ENCODE data around the gene CLMN. TPM values are rescaled to one million over a fixed set of nuclear protein-coding genes. Genes with fewer than 3 reads are reported as not detected.

Gene CLMN
- total RNA-seq, 1 experiment from 2014 or later = 111 TPM

- no TSS peak for BruUV-seq (replicated peaks)
- Mint-ChIP-seq H3K4me3 (ENCODE audit: low read depth, unreplicated experiment) (peak overlapping the region; percentile 50), H3K27ac (ENCODE audit: unreplicated experiment) (no peak overlapping the region), H3K36me3 (ENCODE audit: insufficient read depth, unreplicated experiment) (no peaks in the 10 kb centered on the region), H3K27me3 (ENCODE audit: unreplicated experiment) (no peaks in the 10 kb centered on the region), H3K4me1 (ENCODE audit: low read depth, unreplicated experiment) (peaks cover 7% of the 10 kb centered on the region), H3K9me3 (ENCODE audit: low read depth, unreplicated experiment) (no peaks in the 10 kb centered on the region)
- DNase-seq = peak; percentile 61
- intact Hi-C loops (cut with micrococcal nuclease; ENCODE audit: unreplicated experiment) = loop anchor here (5.0 kb wide), 1 partner anchor 178 kb away; no protein-coding TSS in a partner anchor
- CTCF ChIA-PET = interaction anchor here (1.3 kb wide), 1 partner anchor 111 kb away, joined by 3 read pairs; no protein-coding TSS in a partner anchor
- TF ChIP-seq CTCF (IDR thresholded peaks at IDR 0.05; ENCODE audit: unreplicated experiment) = no peak
These were observed 40.5 kb upstream of the CLMN start for GRCh38 chr14:95359994-95360826.

GRCh38 chr14:95356245-95356869 is 36.6 kb upstream of the CLMN start:
- intact Hi-C loops (cut with micrococcal nuclease; ENCODE audit: unreplicated experiment) = no loop called here
- no peaks in the 10 kb centered on the region for H3K36me3 Mint-ChIP-seq (ENCODE audit: insufficient read depth, unreplicated experiment)
- H3K4me3 Mint-ChIP-seq (ENCODE audit: low read depth, unreplicated experiment) = no peak overlapping the region
- CTCF ChIA-PET = no interaction called here
- BruUV-seq (replicated peaks) = no TSS peak
- no peak for DNase-seq
- peaks cover 7% of the 10 kb centered on the region for H3K4me1 Mint-ChIP-seq (ENCODE audit: low read depth, unreplicated experiment)
- TF ChIP-seq CTCF (IDR thresholded peaks at IDR 0.05; ENCODE audit: unreplicated experiment) = no peak
- H3K9me3 Mint-ChIP-seq (ENCODE audit: low read depth, unreplicated experiment) = peaks cover 7% of the 10 kb centered on the region
- no peaks in the 10 kb centered on the region for H3K27me3 Mint-ChIP-seq (ENCODE audit: unreplicated experiment)
- H3K27ac Mint-ChIP-seq (ENCODE audit: unreplicated experiment) = no peak overlapping the region

- CTCF ChIA-PET = interaction anchor here (0.6 kb wide), 1 partner anchor 606 kb away, joined by 4 read pairs; no protein-coding TSS in a partner anchor
- no peak overlapping the region for H3K27ac Mint-ChIP-seq (ENCODE audit: unreplicated experiment)
- H3K4me3 Mint-ChIP-seq (ENCODE audit: low read depth, unreplicated experiment) = no peak overlapping the region
These were observed 35.7 kb upstream of the CLMN start for GRCh38 chr14:95355422-95355821.

DNA sequence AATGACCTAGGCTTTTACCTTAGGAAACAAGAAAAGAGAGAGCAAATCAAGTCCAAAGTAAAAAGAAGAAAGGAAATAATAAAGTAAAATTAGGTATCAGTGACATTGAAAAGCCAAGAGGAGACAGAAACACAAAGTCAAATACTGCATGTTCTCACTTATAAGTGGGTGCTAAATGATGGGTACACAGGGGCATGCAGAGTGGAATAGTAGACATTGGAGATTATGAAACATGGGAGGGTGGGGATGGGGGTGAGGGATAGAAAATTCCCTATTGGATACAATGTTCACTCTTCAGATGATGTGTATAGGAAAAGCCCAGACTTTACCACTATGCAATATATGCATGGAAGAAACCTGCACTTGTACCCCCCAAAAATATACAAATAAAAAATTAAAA is 35.1 kb upstream of the CLMN start:
- H3K9me3 Mint-ChIP-seq (ENCODE audit: low read depth, unreplicated experiment) = peaks cover 7% of the 10 kb centered on the region
- H3K27me3 Mint-ChIP-seq (ENCODE audit: unreplicated experiment) = no peaks in the 10 kb centered on the region
- no TSS peak for BruUV-seq (replicated peaks)
- intact Hi-C loops (cut with micrococcal nuclease; ENCODE audit: unreplicated experiment) = no loop called here
- CTCF ChIA-PET = interaction anchor here (0.6 kb wide), 1 partner anchor 605 kb away, joined by 4 read pairs; no protein-coding TSS in a partner anchor
- H3K27ac Mint-ChIP-seq (ENCODE audit: unreplicated experiment) = no peak overlapping the region
- no peak overlapping the region for H3K4me3 Mint-ChIP-seq (ENCODE audit: low read depth, unreplicated experiment)
- DNase-seq = no peak
- H3K4me1 Mint-ChIP-seq (ENCODE audit: low read depth, unreplicated experiment) = no peaks in the 10 kb centered on the region
- no peaks in the 10 kb centered on the region for H3K36me3 Mint-ChIP-seq (ENCODE audit: insufficient read depth, unreplicated experiment)
- TF ChIP-seq CTCF (IDR thresholded peaks at IDR 0.05; ENCODE audit: unreplicated experiment) = no peak

More at GRCh38 chr14:95355422-95355821, 35.7 kb upstream of the CLMN start:
- TF ChIP-seq CTCF (IDR thresholded peaks at IDR 0.05; ENCODE audit: unreplicated experiment) = no peak
- H3K9me3 Mint-ChIP-seq (ENCODE audit: low read depth, unreplicated experiment) = peaks cover 7% of the 10 kb centered on the region
- BruUV-seq (replicated peaks) = no TSS peak
- intact Hi-C loops (cut with micrococcal nuclease; ENCODE audit: unreplicated experiment) = no loop called here
- H3K27me3 Mint-ChIP-seq (ENCODE audit: unreplicated experiment) = no peaks in the 10 kb centered on the region
- H3K4me1 Mint-ChIP-seq (ENCODE audit: low read depth, unreplicated experiment) = peaks cover under 1% of the 10 kb centered on the region
- DNase-seq = no peak
- H3K36me3 Mint-ChIP-seq (ENCODE audit: insufficient read depth, unreplicated experiment) = no peaks in the 10 kb centered on the region

All from Calu3 (cell line).